Psoas muscle (tissue), 8 donors: Measurements from ENCODE around the gene TPST2. TPM values are rescaled to one million over a fixed set of nuclear protein-coding genes. Genes with fewer than 3 reads are reported as not detected.

Experiments
- ATAC-seq, 4 donors: fragments of 200-7000 bp; cut with Tn5 transposase; one replicate each; pipeline ENCODE4 v1.9.1; 2020; ENCODE audit warnings: moderate library complexity in 3 of 4, mild to moderate bottlenecking in 2 of 4
- DNase-seq, 2 donors: peaks; one replicate each; pipeline ENCODE4 v3.0.0-alpha.2; 2020
- H3K27ac ChIP-seq: fragments of 200-600 bp; one replicate; pipeline ENCODE4 v1.8.0; 2022
- H3K27me3 ChIP-seq, 3 donors: fragments of 200-600 bp in 1 of 3; one replicate each; pipeline versions ENCODE4 v1.6.1 to v1.8.0; 2013 to 2022; ENCODE audit warnings: low read length in 2 of 3, mild to moderate bottlenecking in 2 of 3, moderate library complexity in 1 of 3; ENCODE audit not compliant: insufficient read depth in 3 of 3
- H3K36me3 ChIP-seq, 2 donors: fragments of 200-600 bp in 1 of 2; one replicate each; pipeline versions ENCODE4 v1.6.1 to v1.8.0; 2013 to 2022; ENCODE audit warnings: low read depth in 1 of 2, mild to moderate bottlenecking in 1 of 2, moderate library complexity in 1 of 2; ENCODE audit not compliant: insufficient read depth in 1 of 2
- H3K4me1 ChIP-seq: fragments of 200-600 bp; one replicate; pipeline ENCODE4 v1.8.0; 2022
- H3K4me3 ChIP-seq: fragments of 200-600 bp; one replicate; pipeline ENCODE4 v1.8.0; 2022; ENCODE audit warnings: mild to moderate bottlenecking
- H3K9me3 ChIP-seq: fragments of 200-600 bp; one replicate; pipeline ENCODE4 v1.8.0; 2022
- CTCF ChIP-seq: fragments of 200-600 bp; IDR thresholded peaks from one replicate; pipeline ENCODE4 v1.8.0; 2022; ENCODE audit warnings: antibody characterized with exemption
- WGBS, 3 donors: extraction: QIAGEN DNeasy Blood & Tissue Kit; methylation state at CpG; one replicate each; pipeline versions ENCODE4 v1.1.6 to v1.1.7; 2013; 5-methylcytosine and 5-hydroxymethylcytosine counted together
- intact Hi-C, 2 donors: fragments of 100-400 bp; cut with DNase I; formaldehyde crosslinking; loops; one replicate each; pipeline versions ENCODE4 v1.11.0 to v1.14.2; 2022
- polyA plus RNA-seq, 3 donors: library from polyadenylated mRNA; stranded (reverse); fragments of 200-250 nt; gene quantifications; one replicate each; pipeline ENCODE4 v1.2.3, GENCODE V29; 2013
- total RNA-seq, 4 donors: library from RNA; stranded (reverse); fragmentation: NEBNext Ultra II Directional in 2 of 4; extraction: Animal tissue kit (Norgen Biotek cat#: 25700) in 2 of 4; gene quantifications; one replicate each; pipeline versions ENCODE4 v1.2.1 to v1.2.4, GENCODE V29; 2021 to 2023
- donor health status: healthy with polysubstance abuse.
- donor health status: DM: no; HTN: no; CAD: no; lungs with moderate emphysema.
- donor health status: Bipolar disorder and iron deficiency.
- donor health status: healthy.
- donor health status: DM: yes; HTN: yes; CAD: no.
- donor health status: DM: no; HTN: no; CAD: no.
- donor health status: DM: no; HTN: no; CAD: no.
- donor health status: DM: yes; HTN: yes; CAD: no.

Gene TPST2
- total and polyA plus RNA-seq, 7 donors: 22.1 to 76.4 (median 32.9) TPM

- H3K27ac ChIP-seq: no peak within 1 kb of the TSS
Observed at GRCh38 chr22:26617271-26618199, 27.6 kb upstream of the TPST2 start, which contains the start of gene CRYBB1. Gene CRYBB1 (minus strand): TSS chr22:26618027. CDS start chr22:26616319, 1,708 bp downstream.

GRCh38 chr22:26616650-26617049 lies 26.7 kb upstream of the TPST2 start:
- no peak for TF ChIP-seq CTCF
- 47 to 67% (median 54%) methylated on average over 2 of the region's 2 CpGs for WGBS, 3 donors
- intact Hi-C loops: no loop called here
- H3K4me1 ChIP-seq: no peaks in the 10 kb centered on the region
- DNase-seq (no peak), ATAC-seq (no peak)
- H3K27me3 ChIP-seq: peaks cover 0 to 6% (median 0%) of the 10 kb centered on the region in 3 donors
- H3K4me3 ChIP-seq: no peak overlapping the region
- no peaks in the 10 kb centered on the region for H3K36me3 ChIP-seq
- H3K9me3 ChIP-seq: no peaks in the 10 kb centered on the region
- no peak overlapping the region for H3K27ac ChIP-seq

More at GRCh38 chr22:26617271-26618199, 27.6 kb upstream of the TPST2 start, which contains the start of gene CRYBB1:
- WGBS, 3 donors: 75 to 83% (median 80%) methylated on average over 7 of the region's 7 CpGs
- no peak for TF ChIP-seq CTCF
- no peak for ATAC-seq
- peaks cover 0 to 6% (median 0%) of the 10 kb centered on the region in 3 donors for H3K27me3 ChIP-seq
- no peaks in the 10 kb centered on the region for H3K36me3 ChIP-seq
- no peaks in the 10 kb centered on the region for H3K4me1 ChIP-seq
- intact Hi-C loops: no loop called here
- peak in 1 of 2 donors; percentile 58 for DNase-seq
- H3K4me3 ChIP-seq: no peak within 1 kb of the TSS
- no peaks in the 10 kb centered on the region for H3K9me3 ChIP-seq

- Histone ChIP-seq H3K9me3 (no peaks in the 10 kb centered on the region), H3K27me3 (peaks cover 0 to 6% (median 0%) of the 10 kb centered on the region in 3 donors), H3K4me1 (no peaks in the 10 kb centered on the region), H3K27ac (no peak overlapping the region), H3K4me3 (no peak overlapping the region), H3K36me3 (no peaks in the 10 kb centered on the region)
- no peak for ATAC-seq
- intact Hi-C loops: no loop called here
- no peak for TF ChIP-seq CTCF
- no peak for DNase-seq
- 81 to 85% (median 83%) methylated on average over 10 to 11 of the region's 11 CpGs for WGBS, 3 donors
Observed at GRCh38 chr22:26615830-26616435, 26.0 kb upstream of the TPST2 start.

DNA sequence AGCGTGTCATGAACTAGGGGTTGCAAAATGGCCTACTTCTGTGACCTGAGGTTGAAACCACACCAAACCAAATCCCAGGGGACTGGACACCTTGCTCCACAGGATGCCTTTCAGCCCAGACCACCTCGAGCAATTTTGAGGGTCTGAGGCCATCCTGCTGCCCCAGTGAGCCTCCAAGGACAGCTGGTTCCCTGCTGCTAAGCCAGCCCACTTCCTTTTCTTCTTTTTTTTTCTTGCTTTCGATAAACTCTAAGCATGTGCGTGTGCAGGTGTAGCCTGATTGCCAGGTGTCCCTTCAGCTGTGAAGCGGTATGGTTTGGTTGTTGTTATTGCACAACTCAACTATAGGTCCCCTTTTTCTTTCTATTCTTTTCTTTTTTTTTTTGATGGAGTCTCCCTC lies 25.2 kb upstream of the TPST2 start:
- peaks cover 0 to 6% (median 0%) of the 10 kb centered on the region in 3 donors for H3K27me3 ChIP-seq
- intact Hi-C loops: no loop called here
- WGBS, 3 donors: 58 to 66% (median 65%) methylated on average over 5 of the region's 5 CpGs

More for the DNA sequence above, 25.2 kb upstream of the TPST2 start:
- no peaks in the 10 kb centered on the region for H3K4me1 ChIP-seq
- TF ChIP-seq CTCF: no peak
- H3K27ac ChIP-seq: no peak overlapping the region
- no peaks in the 10 kb centered on the region for H3K36me3 ChIP-seq
- ATAC-seq (no peak), DNase-seq (no peak)
- H3K4me3 ChIP-seq: no peak overlapping the region
- no peaks in the 10 kb centered on the region for H3K9me3 ChIP-seq
